GM12865 (cell line): ENCODE measurements around the gene RILP.
A peak's percentile ranks its signal among the peaks of the same experiment; 100 is the strongest.

Experiments
- DNase-seq: peaks from one replicate; pipeline ENCODE4 v3.0.0; 2010; ENCODE audit warnings: low read depth
- H3K4me3 ChIP-seq: 2 replicates; pipeline ENCODE4 v1.5.1; 2011; ENCODE audit warnings: mild to moderate bottlenecking, low read depth, low read length, control low read depth
- TF ChIP-seq, protein P1 (sequence below): IDR thresholded peaks from 2 replicates; pipeline ENCODE4 v1.5.1; 2011; ENCODE audit warnings: low read length, control low read depth, low read depth, inconsistent platforms; ENCODE audit not compliant: insufficient read depth; ENCODE audit errors: missing control alignments

RILP gene

DNA sequence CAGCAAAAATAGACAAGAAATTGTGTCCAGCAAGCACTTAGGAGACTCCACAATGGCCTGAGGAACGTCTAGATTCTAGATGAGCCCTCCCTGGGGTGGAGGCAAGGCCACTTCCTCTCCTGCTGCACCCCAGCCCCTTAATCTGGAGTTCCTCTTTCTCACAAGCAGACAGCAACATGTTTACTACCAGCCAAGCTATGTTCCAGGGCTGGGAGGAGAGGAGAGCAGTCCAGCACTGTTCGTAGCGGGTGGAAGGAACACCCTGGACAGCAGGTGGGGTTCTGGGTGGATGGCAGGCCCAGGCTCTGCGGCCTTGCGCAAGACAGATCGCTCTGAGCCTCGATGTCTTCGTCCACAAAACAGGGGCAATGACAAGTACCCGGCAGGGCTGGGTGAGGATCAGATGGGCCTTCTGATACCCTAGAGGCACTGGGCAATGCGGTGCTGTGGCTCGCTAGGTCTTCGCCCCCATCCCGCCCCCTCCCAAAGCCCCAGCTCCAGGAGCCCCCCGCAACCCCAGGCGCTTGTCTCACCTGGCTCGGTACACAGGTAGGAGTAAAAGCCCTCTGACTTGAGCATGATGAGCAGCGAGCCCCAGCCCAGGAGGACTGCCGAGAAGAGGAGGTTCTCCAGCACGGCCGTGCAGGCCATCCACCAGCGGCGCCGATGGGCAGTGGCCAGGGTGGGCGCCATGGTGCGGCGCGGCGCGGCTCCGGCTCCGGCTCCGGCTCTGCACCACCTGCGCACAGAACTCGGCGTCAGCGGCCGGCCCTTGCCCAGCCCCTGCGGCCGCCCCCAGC is 22.3 kb downstream of the RILP start:
- H3K4me3 ChIP-seq, result peak overlapping the region; percentile 86
- DNase-seq, result peak; percentile 57
- TF ChIP-seq, protein P1, sequence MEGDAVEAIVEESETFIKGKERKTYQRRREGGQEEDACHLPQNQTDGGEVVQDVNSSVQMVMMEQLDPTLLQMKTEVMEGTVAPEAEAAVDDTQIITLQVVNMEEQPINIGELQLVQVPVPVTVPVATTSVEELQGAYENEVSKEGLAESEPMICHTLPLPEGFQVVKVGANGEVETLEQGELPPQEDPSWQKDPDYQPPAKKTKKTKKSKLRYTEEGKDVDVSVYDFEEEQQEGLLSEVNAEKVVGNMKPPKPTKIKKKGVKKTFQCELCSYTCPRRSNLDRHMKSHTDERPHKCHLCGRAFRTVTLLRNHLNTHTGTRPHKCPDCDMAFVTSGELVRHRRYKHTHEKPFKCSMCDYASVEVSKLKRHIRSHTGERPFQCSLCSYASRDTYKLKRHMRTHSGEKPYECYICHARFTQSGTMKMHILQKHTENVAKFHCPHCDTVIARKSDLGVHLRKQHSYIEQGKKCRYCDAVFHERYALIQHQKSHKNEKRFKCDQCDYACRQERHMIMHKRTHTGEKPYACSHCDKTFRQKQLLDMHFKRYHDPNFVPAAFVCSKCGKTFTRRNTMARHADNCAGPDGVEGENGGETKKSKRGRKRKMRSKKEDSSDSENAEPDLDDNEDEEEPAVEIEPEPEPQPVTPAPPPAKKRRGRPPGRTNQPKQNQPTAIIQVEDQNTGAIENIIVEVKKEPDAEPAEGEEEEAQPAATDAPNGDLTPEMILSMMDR, result no peak

DNA sequence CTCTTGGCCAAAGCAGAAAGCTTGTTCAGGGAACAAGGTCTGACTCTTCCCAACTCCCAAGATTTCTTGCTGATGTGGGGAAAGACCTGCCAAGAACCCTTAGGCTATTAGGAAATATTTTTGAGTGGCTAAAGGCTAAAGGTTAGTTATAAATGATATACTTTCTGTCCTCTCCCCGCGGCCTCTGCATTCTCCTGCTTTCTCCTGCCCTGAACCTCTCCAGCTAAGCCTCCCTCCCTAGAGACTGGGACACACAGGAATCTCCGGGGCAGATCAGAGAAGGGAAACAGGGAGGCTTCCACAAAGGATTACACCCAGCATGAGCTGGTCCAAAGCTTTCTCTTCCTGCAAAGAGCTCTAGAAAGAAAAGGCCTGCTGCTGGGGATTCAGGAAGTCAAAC is 23.3 kb downstream of the RILP start:
- TF ChIP-seq, protein P1, result no peak
- DNase-seq, result no peak
- no peak overlapping the region for H3K4me3 ChIP-seq

DNA sequence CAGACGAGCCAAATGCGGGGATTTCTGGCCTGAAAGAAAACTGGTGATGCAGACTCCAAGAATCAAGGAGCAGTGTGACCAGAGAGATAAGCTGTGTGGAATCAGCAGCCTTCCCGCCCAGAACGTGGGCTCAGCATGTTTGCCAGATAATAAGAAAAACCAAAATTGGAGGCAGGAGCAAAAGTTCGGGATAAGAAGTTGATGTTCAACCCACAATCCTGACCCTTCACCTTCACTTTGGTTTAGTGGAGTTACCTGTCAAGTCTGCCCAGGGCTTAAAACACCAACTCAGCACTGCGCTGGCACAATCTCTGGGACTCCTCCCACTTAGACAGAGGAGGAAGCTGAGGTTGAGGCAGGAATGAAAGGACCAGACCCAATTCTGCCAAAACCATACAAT is 24.1 kb downstream of the RILP start:
- DNase-seq, result no peak
- TF ChIP-seq, protein P1, result no peak
- H3K4me3 ChIP-seq, result no peak overlapping the region

DNA sequence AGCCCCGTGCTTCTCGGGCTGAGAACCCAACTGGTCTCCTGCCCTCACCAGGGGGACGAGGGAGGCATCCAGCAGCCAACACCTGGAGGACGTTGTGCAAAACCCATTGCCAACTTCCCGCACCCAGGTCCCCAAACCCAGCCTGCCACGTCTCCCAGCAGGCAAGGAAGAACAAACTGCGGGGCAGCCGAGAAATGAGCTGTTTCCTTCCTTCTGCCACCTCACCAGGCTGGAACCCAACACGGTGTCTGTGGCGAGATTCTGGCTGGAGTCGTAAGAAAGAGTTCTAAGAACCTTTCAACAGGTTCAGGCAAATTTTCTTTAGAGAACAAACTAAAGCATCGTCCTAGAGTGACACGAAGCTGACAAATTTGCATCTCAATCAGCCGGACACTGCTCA is 24.6 kb downstream of the RILP start:
- DNase-seq, result no peak
- TF ChIP-seq, protein P1, result no peak
- H3K4me3 ChIP-seq, result no peak overlapping the region

DNA sequence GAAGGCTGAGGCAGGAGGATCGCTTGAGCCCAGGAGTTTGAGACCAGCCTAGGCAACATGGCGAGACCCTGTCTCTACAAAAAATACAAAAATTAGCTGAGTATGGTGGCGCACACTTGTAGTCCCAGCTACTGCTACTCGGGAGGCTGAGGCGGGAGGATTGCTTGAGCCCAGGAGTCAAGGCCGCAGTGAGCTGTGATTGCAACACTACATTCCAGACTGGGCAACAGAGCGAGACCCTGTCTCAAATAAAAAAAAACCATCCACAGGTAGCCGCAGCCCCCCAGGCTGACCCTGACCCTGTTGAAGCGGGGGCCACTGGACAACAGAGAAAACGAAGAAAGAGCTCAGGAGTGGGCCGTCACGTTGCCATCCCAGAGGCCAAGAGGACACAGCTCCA is 25.0 kb downstream of the RILP start:
- DNase-seq, result no peak
- no peak overlapping the region for H3K4me3 ChIP-seq
- TF ChIP-seq, protein P1, result no peak

DNA sequence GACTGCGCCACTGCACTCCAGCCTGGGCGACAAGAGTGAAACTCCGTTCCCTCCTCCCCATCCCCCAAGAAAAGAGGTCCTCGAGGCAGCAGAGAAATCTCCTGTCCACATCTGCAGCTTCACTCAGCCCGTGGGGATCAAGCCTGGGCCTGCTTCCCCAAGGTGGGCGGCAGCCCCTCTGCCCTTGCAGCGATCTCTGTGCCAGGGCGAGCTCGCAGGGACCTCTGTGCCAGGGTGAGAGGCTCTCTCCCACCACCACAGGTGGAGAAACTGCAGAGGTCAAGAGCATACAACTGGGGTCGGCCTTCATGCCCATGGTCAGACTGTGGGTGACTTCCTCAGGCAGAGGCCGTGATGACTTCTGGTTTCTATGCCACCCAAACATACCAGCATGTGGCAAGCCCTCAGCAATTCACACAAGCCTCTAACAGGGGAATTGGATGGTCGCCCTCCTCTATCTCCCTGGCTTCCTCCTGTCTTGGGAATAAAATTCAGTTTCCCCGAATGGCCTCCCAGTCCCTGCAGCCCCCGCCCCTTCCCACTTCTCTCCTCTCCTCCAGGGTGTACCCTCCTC is 26.5 kb downstream of the RILP start:
- no peak overlapping the region for H3K4me3 ChIP-seq
- TF ChIP-seq, protein P1, result no peak
- no peak for DNase-seq
